Astrocyte (in vitro differentiated cells and primary cell): ENCODE results near the gene PNLIPRP1.

Experiments
- CTCF ChIP-seq: IDR thresholded peaks from 2 replicates; pipeline ENCODE4 v1.5.1; 2011; ENCODE audit warnings: low read depth, mild to moderate bottlenecking, inconsistent platforms, low read length, moderate library complexity; ENCODE audit not compliant: insufficient read depth
- EZH2 ChIP-seq: IDR thresholded peaks from 2 replicates; pipeline ENCODE4 v1.6.1; 2012; ENCODE audit warnings: mild to moderate bottlenecking, low read length, inconsistent platforms; ENCODE audit not compliant: insufficient read depth

DNA sequence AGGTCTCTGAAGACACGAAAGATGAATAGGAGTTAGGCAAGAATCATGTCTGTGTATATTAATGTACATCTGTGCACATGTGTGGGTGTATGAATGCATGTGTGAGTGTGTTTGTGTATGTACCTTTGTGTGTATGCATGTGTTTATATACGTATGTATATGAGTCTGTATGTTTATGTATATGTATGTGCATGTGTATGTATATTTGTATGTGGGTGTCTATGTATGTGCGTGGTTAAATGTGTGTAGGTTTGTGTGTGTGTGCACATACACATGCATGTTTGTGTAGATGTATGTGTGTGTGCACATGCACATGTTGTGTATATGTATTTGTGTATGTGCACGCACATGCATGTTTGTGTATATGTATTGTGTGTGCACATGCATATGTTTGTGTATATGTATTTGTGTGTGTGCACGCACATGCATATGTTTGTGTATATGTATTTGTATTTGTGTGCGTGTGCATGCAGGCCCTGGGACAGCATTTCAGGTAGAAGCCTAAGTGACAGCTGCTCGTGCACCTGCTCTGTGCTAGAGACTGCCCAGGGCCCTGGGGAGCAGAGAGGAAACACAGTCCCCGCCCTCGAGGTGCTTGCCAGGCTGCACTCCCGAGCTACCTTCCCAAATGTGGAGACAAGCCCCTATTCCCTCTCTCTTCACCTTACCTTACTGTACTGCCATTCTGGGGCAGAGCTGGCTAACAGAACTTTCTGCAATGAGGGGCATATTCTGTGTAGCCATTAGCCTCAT is 12.1 kb downstream of the PNLIPRP1 start:
- TF ChIP-seq CTCF (no peak), EZH2 (no peak)
